Keratinocyte (primary cell): ENCODE data around the gene STK4. TPM values are rescaled to one million over a fixed set of nuclear protein-coding genes. Genes with fewer than 3 reads are reported as not detected.

ENCODE experiments used
- DNase-seq: peaks from one replicate; pipeline ENCODE4 v3.0.0-alpha.2; 2011; ENCODE audit warnings: low read depth, missing footprints, low spot score
- FAIRE-seq: peaks from 2 replicates; lab custom pipeline; 2011; peaks lifted over from hg19 to GRCh38; lab: Jason Lieb, UNC
- H2AFZ ChIP-seq: 2 replicates; pipeline ENCODE4 v1.6.0; 2012; ENCODE audit warnings: low read length, control low read depth, inconsistent platforms; ENCODE audit not compliant: control insufficient read depth
- H3K27ac ChIP-seq: 2 replicates; pipeline ENCODE4 v1.5.1; 2011; ENCODE audit warnings: low read length; ENCODE audit not compliant: control insufficient read depth, insufficient read depth
- H3K27me3 ChIP-seq: 3 replicates; pipeline ENCODE4 v1.6.0; 2011; ENCODE audit warnings: low read length; ENCODE audit not compliant: control insufficient read depth, insufficient read depth; ENCODE audit errors: extremely low read depth
- H3K36me3 ChIP-seq, 2 experiments: 2 replicates in 1 of 2; 3 replicates in 1 of 2; pipeline ENCODE4 v1.5.1; 2011; ENCODE audit warnings: low read length in 2 of 2, mild to moderate bottlenecking in 1 of 2; ENCODE audit not compliant: control insufficient read depth in 2 of 2, insufficient read depth in 2 of 2; ENCODE audit errors: extremely low read depth in 1 of 2
- H3K4me1 ChIP-seq: 3 replicates; pipeline ENCODE4 v1.5.1; 2011; ENCODE audit warnings: low read length; ENCODE audit not compliant: control insufficient read depth, insufficient read depth; ENCODE audit errors: extremely low read depth
- H3K4me2 ChIP-seq: 3 replicates; pipeline ENCODE4 v1.6.0; 2011; ENCODE audit warnings: low read depth, low read length; ENCODE audit not compliant: control insufficient read depth, insufficient read depth; ENCODE audit errors: extremely low read depth
- H3K4me3 ChIP-seq, 3 experiments: fragments of 200-600 bp in 1 of 3; sonication (generic) in 1 of 3; 2 replicates in 2 of 3; 3 replicates in 1 of 3; pipeline ENCODE4 v1.5.1; 2011 to 2016; ENCODE audit warnings: low read length in 3 of 3, mild to moderate bottlenecking in 3 of 3, control low read depth in 2 of 3, inconsistent platforms in 1 of 3, low read depth in 1 of 3, mixed read lengths in 1 of 3, mixed run types in 1 of 3, moderate library complexity in 1 of 3; ENCODE audit not compliant: control insufficient read depth in 2 of 3, insufficient read depth in 2 of 3; ENCODE audit errors: extremely low read depth in 1 of 3
- H3K79me2 ChIP-seq: 2 replicates; pipeline ENCODE4 v1.6.0; 2012; ENCODE audit warnings: low read length; ENCODE audit not compliant: control insufficient read depth, insufficient read depth
- H3K9ac ChIP-seq: 3 replicates; pipeline ENCODE4 v1.6.0; 2011; ENCODE audit warnings: low read length; ENCODE audit not compliant: control insufficient read depth, insufficient read depth; ENCODE audit errors: extremely low read depth
- H3K9me1 ChIP-seq: 3 replicates; pipeline ENCODE4 v1.6.0; 2011; ENCODE audit warnings: low read length; ENCODE audit not compliant: control insufficient read depth, insufficient read depth; ENCODE audit errors: extremely low read depth
- H3K9me3 ChIP-seq: 2 replicates; pipeline ENCODE4 v1.5.1; 2012; ENCODE audit warnings: low read depth, low read length; ENCODE audit not compliant: control insufficient read depth
- H4K20me1 ChIP-seq: 3 replicates; pipeline ENCODE4 v1.6.0; 2011; ENCODE audit warnings: low read length; ENCODE audit not compliant: control insufficient read depth, insufficient read depth; ENCODE audit errors: extremely low read depth
- EZH2 ChIP-seq: IDR thresholded peaks from one replicate; pipeline ENCODE4 v1.6.1; 2012; ENCODE audit warnings: inconsistent platforms, mild to moderate bottlenecking, low read length, moderate library complexity
- dilution Hi-C: fragments of 300-500 bp; cut with MboI; formaldehyde crosslinking; loops from one replicate; pipeline ENCODE4 v1.7.0; 2020; ENCODE audit warnings: low sequenced_read_pairs; ENCODE audit not compliant: extremely low pct_ligation_motif_present
- polyA plus RNA-seq, 5 experiments: library from polyadenylated mRNA; depleted of rRNA in 3 of 5; stranded (reverse) in 3 of 5; stranded (forward) in 1 of 5; unstranded in 1 of 5; fragments of >200 nt; gene quantifications; 1 replicate in 1 of 5; 2 replicates in 3 of 5; 3 replicates in 1 of 5; pipeline versions ENCODE4 v1.2.1 to v1.2.3, GENCODE V29; 2011 to 2012; ENCODE audit warnings: missing spikeins in 2 of 5, low read depth in 1 of 5, low replicate concordance in 1 of 5
- TF ChIP-seq, protein P1 (sequence below), 3 experiments: IDR thresholded peaks in 1 of 3; conservative IDR thresholded peaks in 1 of 3; optimal IDR thresholded peaks in 1 of 3; 2 replicates in 2 of 3; 3 replicates in 1 of 3; pipeline versions ENCODE3 to v1.5.1; 2011; ENCODE audit warnings: low read length in 3 of 3, mild to moderate bottlenecking in 3 of 3, moderate library complexity in 2 of 3, control low read depth in 1 of 3, inconsistent platforms in 1 of 3; ENCODE audit not compliant: insufficient read depth in 2 of 3; ENCODE audit errors: extremely low read depth in 1 of 3

STK4 gene
- polyA plus RNA-seq, 1 donor (not counting 4 experiments of a cell fraction or from before 2014, with no cell fraction given): 30.5 TPM

DNA sequence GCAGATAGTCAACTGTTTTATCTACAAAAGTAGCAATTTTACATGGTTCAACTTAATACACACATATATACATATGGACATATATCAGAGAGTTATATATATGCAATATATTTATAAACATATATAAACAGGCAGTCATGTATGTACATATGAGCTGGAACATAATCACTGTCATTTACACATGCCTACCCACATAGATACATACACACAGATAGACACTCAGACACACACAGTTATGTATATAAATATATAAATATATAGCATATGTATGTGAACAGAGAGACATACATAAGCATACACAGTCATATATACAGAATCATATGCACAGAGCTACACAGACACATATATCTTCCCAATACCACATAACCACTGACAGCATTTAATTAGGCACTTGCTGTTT lies 146.4 kb downstream of the STK4 start:
- Histone ChIP-seq H3K9me3 (no peaks in the 10 kb centered on the region), H2AFZ (no peak overlapping the region), H3K27me3 (no peaks in the 10 kb centered on the region), H3K4me1 (peaks cover 22% of the 10 kb centered on the region), H3K79me2 (no peaks in the 10 kb centered on the region), H3K27ac (no peak overlapping the region), H3K4me2 (no peak overlapping the region), H3K9ac (no peak overlapping the region), H3K9me1 (no peaks in the 10 kb centered on the region), H3K4me3 (no peak overlapping the region), H3K36me3 (no peaks in the 10 kb centered on the region), H4K20me1 (no peaks in the 10 kb centered on the region)
- TF ChIP-seq EZH2: no peak
- TF ChIP-seq, protein P1, sequence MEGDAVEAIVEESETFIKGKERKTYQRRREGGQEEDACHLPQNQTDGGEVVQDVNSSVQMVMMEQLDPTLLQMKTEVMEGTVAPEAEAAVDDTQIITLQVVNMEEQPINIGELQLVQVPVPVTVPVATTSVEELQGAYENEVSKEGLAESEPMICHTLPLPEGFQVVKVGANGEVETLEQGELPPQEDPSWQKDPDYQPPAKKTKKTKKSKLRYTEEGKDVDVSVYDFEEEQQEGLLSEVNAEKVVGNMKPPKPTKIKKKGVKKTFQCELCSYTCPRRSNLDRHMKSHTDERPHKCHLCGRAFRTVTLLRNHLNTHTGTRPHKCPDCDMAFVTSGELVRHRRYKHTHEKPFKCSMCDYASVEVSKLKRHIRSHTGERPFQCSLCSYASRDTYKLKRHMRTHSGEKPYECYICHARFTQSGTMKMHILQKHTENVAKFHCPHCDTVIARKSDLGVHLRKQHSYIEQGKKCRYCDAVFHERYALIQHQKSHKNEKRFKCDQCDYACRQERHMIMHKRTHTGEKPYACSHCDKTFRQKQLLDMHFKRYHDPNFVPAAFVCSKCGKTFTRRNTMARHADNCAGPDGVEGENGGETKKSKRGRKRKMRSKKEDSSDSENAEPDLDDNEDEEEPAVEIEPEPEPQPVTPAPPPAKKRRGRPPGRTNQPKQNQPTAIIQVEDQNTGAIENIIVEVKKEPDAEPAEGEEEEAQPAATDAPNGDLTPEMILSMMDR (optimal IDR thresholded peaks at IDR 0.05 in 1 of 3, IDR thresholded peaks at IDR 0.05 in 1 of 3, conservative IDR thresholded peaks at IDR 0.05 in 1 of 3; ENCODE audit: extremely low read depth in 1 of 3, insufficient read depth in 2 of 3, low read length in 3 of 3): no peak
- dilution Hi-C loops: no loop called here
- FAIRE-seq (no peak), DNase-seq (no peak)

DNA sequence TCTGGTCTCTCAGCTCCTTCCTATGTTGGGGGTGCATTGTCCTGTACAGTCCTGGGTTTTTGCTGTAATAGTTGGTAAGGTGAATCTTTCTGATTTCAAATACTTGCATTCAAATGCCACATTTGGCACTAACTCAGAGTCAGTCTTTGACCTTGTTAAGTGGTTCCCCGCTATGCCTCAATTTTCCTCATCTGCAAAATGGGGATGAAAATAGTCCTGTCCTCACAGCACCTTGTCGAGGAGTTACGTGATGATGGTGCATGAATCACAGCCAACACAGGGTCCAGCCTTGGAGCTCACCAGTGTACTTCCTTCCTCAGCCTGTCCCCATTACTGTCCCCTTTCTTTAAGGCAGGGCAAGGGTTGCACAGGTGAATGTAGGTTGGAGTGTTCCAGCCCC lies 147.6 kb downstream of the STK4 start:
- dilution Hi-C loops: no loop called here
- Histone ChIP-seq H2AFZ (no peak overlapping the region), H3K36me3 (no peaks in the 10 kb centered on the region), H3K4me2 (no peak overlapping the region), H3K27me3 (no peaks in the 10 kb centered on the region), H3K27ac (no peak overlapping the region), H3K4me3 (no peak overlapping the region), H3K4me1 (peaks cover 22% of the 10 kb centered on the region), H4K20me1 (no peaks in the 10 kb centered on the region), H3K9me1 (no peaks in the 10 kb centered on the region), H3K9me3 (no peaks in the 10 kb centered on the region), H3K9ac (no peak overlapping the region), H3K79me2 (no peaks in the 10 kb centered on the region)
- DNase-seq (no peak), FAIRE-seq (no peak)
- TF ChIP-seq, protein P1 (optimal IDR thresholded peaks at IDR 0.05 in 1 of 3, IDR thresholded peaks at IDR 0.05 in 1 of 3, conservative IDR thresholded peaks at IDR 0.05 in 1 of 3; ENCODE audit: extremely low read depth in 1 of 3, insufficient read depth in 2 of 3, low read length in 3 of 3): no peak
- TF ChIP-seq EZH2: no peak
